Mammary epithelial cell (primary cell): ENCODE results near the gene EEF2.

Experiments used
- CTCF ChIP-seq, 2 donors: IDR thresholded peaks in 1 of 2; conservative IDR thresholded peaks in 1 of 2; 2 replicates each; pipeline ENCODE4 v1.5.1; 2011 to 2012; ENCODE audit warnings: inconsistent platforms in 2 of 2, low read length in 2 of 2, mild to moderate bottlenecking in 2 of 2, control low read depth in 1 of 2, low read depth in 1 of 2; ENCODE audit not compliant: insufficient read depth in 1 of 2; ENCODE audit errors: extremely low read depth in 1 of 2
- EZH2 ChIP-seq: IDR thresholded peaks from 2 replicates; pipeline ENCODE4 v1.6.1; 2012; ENCODE audit warnings: low read length, inconsistent platforms, borderline replicate concordance

GRCh38 chr19:3958836-3959765, 26.2 kb downstream of the EEF2 start:
- TF ChIP-seq CTCF (conservative IDR thresholded peaks at IDR 0.05 in 1 of 2, IDR thresholded peaks at IDR 0.05 in 1 of 2; ENCODE audit: extremely low read depth in 1 of 2, insufficient read depth in 1 of 2, low read depth in 1 of 2, low read length in 2 of 2): no peak
- no peak for TF ChIP-seq EZH2
